ENCODE data around the gene KCNQ1OT1. TPM values are rescaled to one million over a fixed set of nuclear protein-coding genes. Genes with fewer than 3 reads are reported as not detected.

The KCNQ1OT1 gene
- total RNA-seq, 4 donors from 2014 or later: 0.66 to 2.5 (median 1.3) TPM

- H3K4me1 ChIP-seq: no peaks in the 10 kb centered on the region
- no peaks in the 10 kb centered on the region for H3K36me3 ChIP-seq
- DNase-seq (ENCODE audit: extremely low spot score): no peak
- 82% methylated on average over 4 of the region's 4 CpGs for WGBS
- no peaks in the 10 kb centered on the region for H3K27me3 ChIP-seq
- intact Hi-C loops (cut with DNase I): no loop called here
- no peak overlapping the region for H3K27ac ChIP-seq (replicated peaks in 1 of 4)
- TF ChIP-seq POLR2AphosphoS5 (IDR thresholded peaks at IDR 0.05) (no peak), POLR2A (IDR thresholded peaks at IDR 0.05; ENCODE audit: low read depth) (no peak), EP300 (IDR thresholded peaks at IDR 0.05) (no peak)
- TF ChIP-seq, protein P1, sequence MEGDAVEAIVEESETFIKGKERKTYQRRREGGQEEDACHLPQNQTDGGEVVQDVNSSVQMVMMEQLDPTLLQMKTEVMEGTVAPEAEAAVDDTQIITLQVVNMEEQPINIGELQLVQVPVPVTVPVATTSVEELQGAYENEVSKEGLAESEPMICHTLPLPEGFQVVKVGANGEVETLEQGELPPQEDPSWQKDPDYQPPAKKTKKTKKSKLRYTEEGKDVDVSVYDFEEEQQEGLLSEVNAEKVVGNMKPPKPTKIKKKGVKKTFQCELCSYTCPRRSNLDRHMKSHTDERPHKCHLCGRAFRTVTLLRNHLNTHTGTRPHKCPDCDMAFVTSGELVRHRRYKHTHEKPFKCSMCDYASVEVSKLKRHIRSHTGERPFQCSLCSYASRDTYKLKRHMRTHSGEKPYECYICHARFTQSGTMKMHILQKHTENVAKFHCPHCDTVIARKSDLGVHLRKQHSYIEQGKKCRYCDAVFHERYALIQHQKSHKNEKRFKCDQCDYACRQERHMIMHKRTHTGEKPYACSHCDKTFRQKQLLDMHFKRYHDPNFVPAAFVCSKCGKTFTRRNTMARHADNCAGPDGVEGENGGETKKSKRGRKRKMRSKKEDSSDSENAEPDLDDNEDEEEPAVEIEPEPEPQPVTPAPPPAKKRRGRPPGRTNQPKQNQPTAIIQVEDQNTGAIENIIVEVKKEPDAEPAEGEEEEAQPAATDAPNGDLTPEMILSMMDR (IDR thresholded peaks at IDR 0.05): no peak
- H3K4me3 ChIP-seq: no peak overlapping the region
- H3K9me3 ChIP-seq: peaks cover 0 to 21% (median 14%) of the 10 kb centered on the region in 4 donors
These were observed 86.8 kb downstream of the KCNQ1OT1 start for GRCh38 chr11:2612884-2613571.

DNA sequence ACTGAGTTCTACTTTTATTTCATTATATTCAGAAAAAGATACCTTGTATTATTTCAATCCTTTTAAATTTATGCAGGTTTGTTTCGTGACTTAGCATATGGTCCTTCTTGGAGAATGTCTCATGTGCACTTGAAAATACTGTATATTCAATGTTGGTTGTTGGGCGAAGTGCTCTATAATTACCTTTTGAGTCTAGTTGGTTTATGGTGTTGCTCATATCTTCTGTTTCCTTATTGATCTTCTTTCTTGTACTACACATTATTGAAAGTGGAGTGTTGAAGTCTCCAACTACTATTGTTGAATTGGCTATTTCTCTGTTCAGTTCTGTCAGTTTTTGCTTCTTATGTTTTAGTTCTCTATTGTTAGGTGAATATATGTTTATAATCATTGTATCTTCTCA lies 90.4 kb downstream of the KCNQ1OT1 start:
- Histone ChIP-seq H3K9me3 (peaks cover 0 to 18% (median 14%) of the 10 kb centered on the region in 4 donors), H3K4me3 (no peak overlapping the region), H3K27me3 (no peaks in the 10 kb centered on the region), H3K27ac (replicated peaks in 1 of 4) (no peak overlapping the region), H3K36me3 (no peaks in the 10 kb centered on the region), H3K4me1 (no peaks in the 10 kb centered on the region)
- no peak for TF ChIP-seq POLR2A (IDR thresholded peaks at IDR 0.05; ENCODE audit: low read depth)
- TF ChIP-seq, protein P1 (IDR thresholded peaks at IDR 0.05): no peak
- no peak for TF ChIP-seq EP300 (IDR thresholded peaks at IDR 0.05)
- TF ChIP-seq POLR2AphosphoS5 (IDR thresholded peaks at IDR 0.05): no peak
- 92% methylated on average over 2 of the region's 2 CpGs for WGBS
- DNase-seq (ENCODE audit: extremely low spot score): no peak
- intact Hi-C loops (cut with DNase I): no loop called here

DNA sequence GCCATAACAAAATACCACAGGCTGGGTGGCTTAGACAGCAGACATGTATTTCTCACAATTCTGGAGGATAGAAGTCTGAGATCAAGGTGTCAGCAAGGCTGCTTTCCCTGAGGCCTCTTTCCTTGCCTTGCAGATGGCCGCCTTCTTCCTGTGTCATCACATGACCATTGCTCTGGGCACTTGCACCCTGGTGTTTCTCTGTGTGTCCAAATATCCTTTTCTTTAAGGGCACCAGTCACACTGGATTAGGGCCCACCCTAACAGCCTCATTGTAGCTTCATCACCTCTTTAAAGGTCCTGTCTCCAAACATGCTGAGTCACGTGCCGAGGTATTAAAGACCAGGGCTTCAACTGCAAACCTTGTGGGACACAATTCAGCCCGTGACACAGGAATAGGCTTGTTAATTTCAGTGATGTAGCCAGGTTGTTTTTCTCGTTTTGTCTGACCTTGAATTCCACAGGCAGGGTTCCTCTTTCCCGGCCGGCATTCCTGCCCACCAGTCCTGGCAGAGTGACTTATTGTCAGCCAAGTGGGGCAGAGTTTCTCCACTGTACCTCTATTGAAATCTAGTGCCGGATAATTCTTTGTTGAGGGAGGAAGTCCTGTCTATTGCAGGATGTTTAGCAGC lies 100.1 kb downstream of the KCNQ1OT1 start:
- Histone ChIP-seq H3K4me1 (peaks cover 0 to 4% (median 0%) of the 10 kb centered on the region in 4 donors), H3K27ac (replicated peaks in 1 of 4) (no peak overlapping the region), H3K9me3 (peaks cover 0 to 20% (median 11%) of the 10 kb centered on the region in 4 donors), H3K27me3 (no peaks in the 10 kb centered on the region), H3K36me3 (no peaks in the 10 kb centered on the region), H3K4me3 (no peak overlapping the region)
- DNase-seq (ENCODE audit: extremely low spot score): no peak
- no peak for TF ChIP-seq EP300 (IDR thresholded peaks at IDR 0.05)
- no peak for TF ChIP-seq POLR2AphosphoS5 (IDR thresholded peaks at IDR 0.05)
- no peak for TF ChIP-seq POLR2A (IDR thresholded peaks at IDR 0.05; ENCODE audit: low read depth)
- TF ChIP-seq, protein P1 (IDR thresholded peaks at IDR 0.05): no peak
- intact Hi-C loops (cut with DNase I): no loop called here
- WGBS: 82% methylated on average over 8 of the region's 8 CpGs

DNA sequence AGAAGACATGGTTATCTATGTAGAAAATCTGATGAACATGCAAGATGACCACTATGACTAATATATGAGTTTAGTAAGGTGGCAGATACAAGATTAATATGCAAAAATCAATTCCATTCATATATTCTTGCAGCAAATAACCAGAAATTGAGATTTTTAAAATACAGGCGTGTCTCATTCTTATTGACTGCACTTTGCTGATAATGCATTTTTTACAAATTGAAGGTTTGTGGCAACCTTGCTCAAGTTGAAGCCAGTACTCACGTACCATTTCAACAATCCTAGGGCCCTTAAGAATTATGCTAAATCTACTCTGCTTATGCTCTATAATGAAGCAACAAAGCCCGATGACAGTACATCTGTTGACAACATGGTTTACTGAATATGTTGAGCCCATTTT lies 104.6 kb downstream of the KCNQ1OT1 start:
- Histone ChIP-seq H3K4me1 (peaks cover 0 to 4% (median 0%) of the 10 kb centered on the region in 4 donors), H3K9me3 (peaks cover 0 to 20% (median 15%) of the 10 kb centered on the region in 4 donors), H3K27me3 (no peaks in the 10 kb centered on the region), H3K36me3 (peaks cover 0 to 18% (median 0%) of the 10 kb centered on the region in 4 donors), H3K27ac (replicated peaks in 1 of 4) (no peak overlapping the region), H3K4me3 (no peak overlapping the region)
- 93% methylated on average over 3 of the region's 3 CpGs for WGBS
- intact Hi-C loops (cut with DNase I): no loop called here
- TF ChIP-seq, protein P1 (IDR thresholded peaks at IDR 0.05): no peak
- no peak for TF ChIP-seq POLR2A (IDR thresholded peaks at IDR 0.05; ENCODE audit: low read depth)
- no peak for TF ChIP-seq EP300 (IDR thresholded peaks at IDR 0.05)
- TF ChIP-seq POLR2AphosphoS5 (IDR thresholded peaks at IDR 0.05): no peak
- no peak for DNase-seq (ENCODE audit: extremely low spot score)
